GM21529 (cell line): ENCODE results near the gene RPN1.
"Not testable (repeated sequence)": the region's sequence is repeated elsewhere in the genome, so short reads cannot be mapped to it uniquely, and the experiment has no call there.

Source experiments
- ATAC-seq: cut with Tn5 transposase; IDR thresholded peaks from one replicate; pipeline ENCODE4 v1.9.1; 2021; ENCODE audit not compliant: unreplicated experiment

The RPN1 gene

GRCh38 chr3:128653383-128653992 lies 2.9 kb upstream of the RPN1 start:
- not testable (repeated sequence) for ATAC-seq

GRCh38 chr3:128648940-128649663 lies 1.5 kb downstream of the RPN1 start:
- no peak for ATAC-seq

GRCh38 chr3:128648402-128648801 lies 2.2 kb downstream of the RPN1 start:
- no peak for ATAC-seq

- ATAC-seq: no peak
Observed at GRCh38 chr3:128647307-128647706, 3.3 kb downstream of the RPN1 start.

- no peak for ATAC-seq
Observed at GRCh38 chr3:128634075-128634611, 16.5 kb downstream of the RPN1 start.

- no peak for ATAC-seq
Observed at GRCh38 chr3:128632301-128632700, 18.3 kb downstream of the RPN1 start.

- no peak for ATAC-seq
Observed at GRCh38 chr3:128629936-128630335, 20.7 kb downstream of the RPN1 start.

GRCh38 chr3:128625409-128625945 lies 25.1 kb downstream of the RPN1 start:
- no peak for ATAC-seq

GRCh38 chr3:128624526-128625138 lies 26.0 kb downstream of the RPN1 start:
- ATAC-seq: no peak

GRCh38 chr3:128623762-128624176 lies 26.8 kb downstream of the RPN1 start:
- no peak for ATAC-seq

- no peak for ATAC-seq
Observed at GRCh38 chr3:128621931-128622330, 28.7 kb downstream of the RPN1 start.

- no peak for ATAC-seq
Observed at GRCh38 chr3:128621234-128621633, 29.4 kb downstream of the RPN1 start.

- ATAC-seq: no peak
Observed at GRCh38 chr3:128620268-128620691, 30.3 kb downstream of the RPN1 start.

GRCh38 chr3:128619146-128619890 lies 31.3 kb downstream of the RPN1 start:
- no peak for ATAC-seq

- no peak for ATAC-seq
Observed at GRCh38 chr3:128618398-128618726, 32.3 kb downstream of the RPN1 start.

- peak; percentile 89 for ATAC-seq
Observed at GRCh38 chr3:128617557-128618397, 32.8 kb downstream of the RPN1 start.

GRCh38 chr3:128617270-128617556 lies 33.4 kb downstream of the RPN1 start:
- no peak for ATAC-seq

GRCh38 chr3:128616516-128617269 lies 33.9 kb downstream of the RPN1 start:
- ATAC-seq: no peak

GRCh38 chr3:128614076-128614475 lies 36.5 kb downstream of the RPN1 start:
- ATAC-seq: no peak
